ENCODE results near the gene HOXD12. TPM values are rescaled to one million over a fixed set of nuclear protein-coding genes. Genes with fewer than 3 reads are reported as not detected.

The HOXD12 gene
- polyA plus RNA-seq, 1 of the 3 experiments (the other 2 are of a cell fraction): not detected

DNA sequence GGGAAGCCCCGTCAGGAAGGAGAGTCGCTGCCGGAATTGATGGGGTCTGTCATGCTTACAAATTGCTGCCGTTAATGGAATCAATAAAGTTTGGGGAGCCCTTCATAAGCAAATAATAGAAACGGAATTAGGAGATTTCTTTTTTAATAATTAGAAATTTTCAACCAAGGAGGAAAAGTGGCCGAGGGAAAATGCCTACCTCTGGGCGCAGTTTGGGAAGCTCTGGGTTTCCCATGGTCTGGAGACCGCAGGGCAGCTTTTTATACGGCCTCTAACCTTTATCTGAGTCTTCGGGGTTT lies 17.1 kb upstream of the HOXD12 start (continued):
- TF ChIP-seq, protein P1, sequence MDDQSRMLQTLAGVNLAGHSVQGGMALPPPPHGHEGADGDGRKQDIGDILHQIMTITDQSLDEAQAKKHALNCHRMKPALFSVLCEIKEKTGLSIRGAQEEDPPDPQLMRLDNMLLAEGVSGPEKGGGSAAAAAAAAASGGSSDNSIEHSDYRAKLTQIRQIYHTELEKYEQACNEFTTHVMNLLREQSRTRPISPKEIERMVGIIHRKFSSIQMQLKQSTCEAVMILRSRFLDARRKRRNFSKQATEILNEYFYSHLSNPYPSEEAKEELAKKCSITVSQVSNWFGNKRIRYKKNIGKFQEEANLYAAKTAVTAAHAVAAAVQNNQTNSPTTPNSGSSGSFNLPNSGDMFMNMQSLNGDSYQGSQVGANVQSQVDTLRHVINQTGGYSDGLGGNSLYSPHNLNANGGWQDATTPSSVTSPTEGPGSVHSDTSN (IDR thresholded peaks at IDR 0.05): no peak
- TF ChIP-seq FOXJ3 (CRISPR knock-in tag; IDR thresholded peaks at IDR 0.05): no peak
- TF ChIP-seq, protein P2, sequence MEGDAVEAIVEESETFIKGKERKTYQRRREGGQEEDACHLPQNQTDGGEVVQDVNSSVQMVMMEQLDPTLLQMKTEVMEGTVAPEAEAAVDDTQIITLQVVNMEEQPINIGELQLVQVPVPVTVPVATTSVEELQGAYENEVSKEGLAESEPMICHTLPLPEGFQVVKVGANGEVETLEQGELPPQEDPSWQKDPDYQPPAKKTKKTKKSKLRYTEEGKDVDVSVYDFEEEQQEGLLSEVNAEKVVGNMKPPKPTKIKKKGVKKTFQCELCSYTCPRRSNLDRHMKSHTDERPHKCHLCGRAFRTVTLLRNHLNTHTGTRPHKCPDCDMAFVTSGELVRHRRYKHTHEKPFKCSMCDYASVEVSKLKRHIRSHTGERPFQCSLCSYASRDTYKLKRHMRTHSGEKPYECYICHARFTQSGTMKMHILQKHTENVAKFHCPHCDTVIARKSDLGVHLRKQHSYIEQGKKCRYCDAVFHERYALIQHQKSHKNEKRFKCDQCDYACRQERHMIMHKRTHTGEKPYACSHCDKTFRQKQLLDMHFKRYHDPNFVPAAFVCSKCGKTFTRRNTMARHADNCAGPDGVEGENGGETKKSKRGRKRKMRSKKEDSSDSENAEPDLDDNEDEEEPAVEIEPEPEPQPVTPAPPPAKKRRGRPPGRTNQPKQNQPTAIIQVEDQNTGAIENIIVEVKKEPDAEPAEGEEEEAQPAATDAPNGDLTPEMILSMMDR (IDR thresholded peaks at IDR 0.05): no peak
- TF ChIP-seq, protein P3, sequence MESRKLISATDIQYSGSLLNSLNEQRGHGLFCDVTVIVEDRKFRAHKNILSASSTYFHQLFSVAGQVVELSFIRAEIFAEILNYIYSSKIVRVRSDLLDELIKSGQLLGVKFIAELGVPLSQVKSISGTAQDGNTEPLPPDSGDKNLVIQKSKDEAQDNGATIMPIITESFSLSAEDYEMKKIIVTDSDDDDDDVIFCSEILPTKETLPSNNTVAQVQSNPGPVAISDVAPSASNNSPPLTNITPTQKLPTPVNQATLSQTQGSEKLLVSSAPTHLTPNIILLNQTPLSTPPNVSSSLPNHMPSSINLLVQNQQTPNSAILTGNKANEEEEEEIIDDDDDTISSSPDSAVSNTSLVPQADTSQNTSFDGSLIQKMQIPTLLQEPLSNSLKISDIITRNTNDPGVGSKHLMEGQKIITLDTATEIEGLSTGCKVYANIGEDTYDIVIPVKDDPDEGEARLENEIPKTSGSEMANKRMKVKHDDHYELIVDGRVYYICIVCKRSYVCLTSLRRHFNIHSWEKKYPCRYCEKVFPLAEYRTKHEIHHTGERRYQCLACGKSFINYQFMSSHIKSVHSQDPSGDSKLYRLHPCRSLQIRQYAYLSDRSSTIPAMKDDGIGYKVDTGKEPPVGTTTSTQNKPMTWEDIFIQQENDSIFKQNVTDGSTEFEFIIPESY (IDR thresholded peaks at IDR 0.05; ENCODE audit: borderline replicate concordance, low read depth): no peak
- TF ChIP-seq, protein P4, sequence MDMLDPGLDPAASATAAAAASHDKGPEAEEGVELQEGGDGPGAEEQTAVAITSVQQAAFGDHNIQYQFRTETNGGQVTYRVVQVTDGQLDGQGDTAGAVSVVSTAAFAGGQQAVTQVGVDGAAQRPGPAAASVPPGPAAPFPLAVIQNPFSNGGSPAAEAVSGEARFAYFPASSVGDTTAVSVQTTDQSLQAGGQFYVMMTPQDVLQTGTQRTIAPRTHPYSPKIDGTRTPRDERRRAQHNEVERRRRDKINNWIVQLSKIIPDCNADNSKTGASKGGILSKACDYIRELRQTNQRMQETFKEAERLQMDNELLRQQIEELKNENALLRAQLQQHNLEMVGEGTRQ (IDR thresholded peaks at IDR 0.05; ENCODE audit: borderline replicate concordance, low read depth, low read length): no peak

DNA sequence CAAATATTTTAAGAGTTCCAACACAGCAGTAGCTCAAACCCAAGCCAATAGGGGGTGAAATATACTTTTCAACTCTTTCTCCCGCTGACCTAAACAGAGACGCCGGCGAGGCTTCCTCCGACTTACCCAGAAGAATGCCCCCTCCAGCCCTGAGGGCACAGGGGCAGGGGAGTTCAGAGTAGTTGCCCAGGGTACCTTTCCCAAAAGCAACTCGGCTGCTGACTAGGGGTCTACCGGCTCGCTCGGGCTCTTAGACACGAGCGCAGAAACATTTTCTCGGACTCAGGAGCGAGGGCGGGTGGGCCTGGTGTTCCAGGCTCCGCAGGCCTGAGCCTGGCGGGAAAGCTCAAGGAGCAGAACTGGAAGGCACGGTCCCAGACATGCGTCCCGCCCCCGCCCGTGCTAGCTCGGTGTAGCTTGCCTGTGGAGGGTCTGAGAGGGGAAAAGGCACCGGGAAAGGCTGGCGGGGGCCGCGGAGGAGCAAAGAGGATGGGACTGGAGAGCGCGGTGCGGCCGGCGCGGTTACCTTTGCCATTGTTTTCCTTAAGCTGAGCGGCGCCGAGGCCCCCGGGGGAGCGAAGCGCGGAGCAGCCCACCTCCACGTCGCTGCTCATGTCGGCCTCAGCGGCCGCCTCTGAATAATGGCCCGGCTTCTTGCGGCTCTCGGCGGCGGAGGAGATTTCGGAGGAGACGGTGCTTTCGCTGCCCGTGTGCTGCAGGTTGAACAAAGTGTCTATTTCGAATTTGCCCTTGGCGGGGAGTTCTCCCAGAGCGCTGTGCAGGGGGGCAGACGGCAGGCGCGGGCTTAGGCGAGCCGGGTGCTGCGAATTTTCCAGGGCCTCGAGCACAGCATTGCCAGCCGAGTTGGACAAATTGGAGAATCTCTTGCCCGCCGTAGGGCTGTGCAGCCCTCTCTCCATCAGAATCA lies 16.5 kb upstream of the HOXD12 start:
- no peak overlapping the region for H2AFZ ChIP-seq (ENCODE audit: low read depth)
- TF ChIP-seq GABPA (IDR thresholded peaks at IDR 0.05; ENCODE audit: low read depth) (no peak), EZH2phosphoT487 (IDR thresholded peaks at IDR 0.05; ENCODE audit: borderline replicate concordance, low read depth) (peak; percentile 92; the same call in 1 of the 2 replicates)
- H3K27ac ChIP-seq (ENCODE audit: low read depth in 2 of 2, low read length in 1 of 2): no peak overlapping the region
- H3K9me2 ChIP-seq: no peaks in the 10 kb centered on the region
- H3K4me1 ChIP-seq (ENCODE audit: control insufficient read depth in 1 of 2, insufficient read depth in 2 of 2, low read depth in 1 of 2, low read length in 1 of 2): peaks cover 0 to 39% of the 10 kb centered on the region in 2 experiments; a peak in 1 of 4 replicates
- H3K9ac ChIP-seq: no peak overlapping the region
- H3K4me3 ChIP-seq (ENCODE audit: low read depth in 2 of 2, low read length in 1 of 2): no peak overlapping the region; a peak in 1 of 4 replicates
- CTCF ChIA-PET: interaction anchor here (1.0 to 12.1 kb wide), 13 partner anchors 12 to 1383 kb away, joined by 3 to 262 read pairs (median 5); partner anchors contain the start of gene HOXD13
- peak; percentile 49 for DNase-seq
- H3K4me2 ChIP-seq: no peak overlapping the region
- H3F3A ChIP-seq (replicated peaks; ENCODE audit: insufficient read depth): peaks cover 3% of the 10 kb centered on the region
- no peaks in the 10 kb centered on the region for H3K79me2 ChIP-seq (ENCODE audit: insufficient read depth)
- peaks cover 20% of the 10 kb centered on the region; the same call in 1 of the 2 replicates for H4K20me1 ChIP-seq (ENCODE audit: insufficient read depth)
- no peaks in the 10 kb centered on the region for H3K36me3 ChIP-seq (replicated peaks in 1 of 2; ENCODE audit: control insufficient read depth in 1 of 2, insufficient read depth in 2 of 2, low read length in 1 of 2)
- peaks cover 96% of the 10 kb centered on the region for H3K27me3 ChIP-seq (ENCODE audit: insufficient read depth)
- POLR2A ChIA-PET: no interaction called here
- WGBS (ENCODE audit: low lambda C conversion rate): 17% methylated on average over 56 of the region's 66 CpGs
- no peaks in the 10 kb centered on the region for H3K9me3 ChIP-seq

Data from SK-N-SH (cell line).